Panc1 (cell line): ENCODE data around the gene KRT75. TPM values are rescaled to one million over a fixed set of nuclear protein-coding genes. Genes with fewer than 3 reads are reported as not detected.

Source experiments
- ATAC-seq: fragments of 200-7000 bp; cut with Tn5 transposase; 2 replicates; pipeline ENCODE4 v1.9.1; 2020; ENCODE audit warnings: mild to moderate bottlenecking, moderate library complexity
- BruUV-seq: library from RNA; stranded (reverse); fragments of 400-500 nt; replicated peaks from 2 replicates; lab custom pipeline; 2021; lab: Mats Ljungman, UMichigan
- CTCF ChIA-PET: fragments of 300-600 bp; sonication (Branson Sonifier 250); formaldehyde crosslinking; loops from one replicate; lab custom pipeline; 2022; ENCODE audit warnings: antibody characterized with exemption; lab: Charles Lee
- POLR2A ChIA-PET: fragments of 300-600 bp; sonication (Branson Sonifier 250); formaldehyde crosslinking; loops from one replicate; lab custom pipeline; 2022; ENCODE audit warnings: antibody characterized with exemption; lab: Charles Lee
- DNase-seq: peaks from one replicate; pipeline ENCODE4 v3.0.0-alpha.2; 2010; ENCODE audit warnings: low read depth, low spot score
- H3K27ac ChIP-seq: 2 replicates; pipeline ENCODE4 v1.5.1; 2011; ENCODE audit warnings: mild to moderate bottlenecking, low read length, inconsistent platforms
- H3K27me3 ChIP-seq: fragments of 200-500 bp; sonication (Bioruptor generic); 2 replicates; pipeline ENCODE4 v1.6.0; 2014; ENCODE audit warnings: low read length, inconsistent platforms; ENCODE audit not compliant: control insufficient read depth, insufficient read depth
- H3K36me3 ChIP-seq: fragments of 200-500 bp; sonication (Bioruptor generic); 2 replicates; pipeline ENCODE4 v1.5.1; 2014; ENCODE audit warnings: inconsistent platforms, mild to moderate bottlenecking, low read length, moderate library complexity; ENCODE audit not compliant: control insufficient read depth, insufficient read depth
- H3K4me1 ChIP-seq: 2 replicates; pipeline ENCODE4 v1.5.1; 2011; ENCODE audit warnings: inconsistent platforms, mild to moderate bottlenecking, low read length, moderate library complexity; ENCODE audit not compliant: control insufficient read depth, insufficient read depth
- H3K4me3 ChIP-seq, 2 experiments: 2 replicates each; pipeline ENCODE4 v1.5.1; 2011 to 2012; ENCODE audit warnings: low read depth in 2 of 2, low read length in 2 of 2, mild to moderate bottlenecking in 2 of 2, inconsistent platforms in 1 of 2, moderate library complexity in 1 of 2
- H3K9me3 ChIP-seq: fragments of 200-500 bp; sonication (Bioruptor generic); 2 replicates; pipeline ENCODE4 v1.5.1; 2014; ENCODE audit warnings: low read depth, mild to moderate bottlenecking, inconsistent platforms, low read length, moderate library complexity; ENCODE audit not compliant: control insufficient read depth, insufficient read depth
- POLR2AphosphoS5 ChIP-seq: IDR thresholded peaks from 2 replicates; pipeline ENCODE4 v1.6.1; 2012; ENCODE audit warnings: mild to moderate bottlenecking, low read depth, low read length, moderate library complexity
- SIN3A ChIP-seq: IDR thresholded peaks from 2 replicates; pipeline ENCODE4 v1.6.1; 2012; ENCODE audit warnings: low read depth, mild to moderate bottlenecking, low read length, moderate library complexity, borderline replicate concordance; ENCODE audit not compliant: insufficient read depth
- TCF7L2 ChIP-seq: IDR thresholded peaks from 2 replicates; pipeline ENCODE4 v1.6.1; 2011; ENCODE audit warnings: mild to moderate bottlenecking, low read depth, low read length, inconsistent platforms
- in situ Hi-C: cut with HindIII; loops from 2 replicates; pipeline ENCODE4 v1.10.0; 2016; ENCODE audit warnings: low sequenced_read_pairs, low pct_unique_long_range_greater_than_20kb
- intact Hi-C: fragments of 100-400 bp; cut with micrococcal nuclease; formaldehyde crosslinking; loops from one replicate; pipeline ENCODE4 v1.10.0; 2022; ENCODE audit not compliant: unreplicated experiment
- total RNA-seq: library from RNA; stranded (reverse); gene quantifications from one replicate; pipeline ENCODE4 v1.2.1, GENCODE V29; 2021; ENCODE audit not compliant: unreplicated experiment
- TF ChIP-seq, protein P1 (sequence below): fragments of 450-650 bp; IDR thresholded peaks from 2 replicates; pipeline ENCODE4 v1.5.1; 2017; ENCODE audit warnings: mild to moderate bottlenecking
- TF ChIP-seq, protein P2 (sequence below), 2 experiments: IDR thresholded peaks; 2 replicates each; pipeline ENCODE4 v1.6.1; 2011 to 2012; ENCODE audit warnings: low read depth in 2 of 2, control low read depth in 1 of 2, low read length in 1 of 2, mild to moderate bottlenecking in 1 of 2, moderate library complexity in 1 of 2; ENCODE audit not compliant: insufficient read depth in 1 of 2

The KRT75 gene
- total RNA-seq, 1 experiment from 2014 or later = 0.15 TPM

DNA sequence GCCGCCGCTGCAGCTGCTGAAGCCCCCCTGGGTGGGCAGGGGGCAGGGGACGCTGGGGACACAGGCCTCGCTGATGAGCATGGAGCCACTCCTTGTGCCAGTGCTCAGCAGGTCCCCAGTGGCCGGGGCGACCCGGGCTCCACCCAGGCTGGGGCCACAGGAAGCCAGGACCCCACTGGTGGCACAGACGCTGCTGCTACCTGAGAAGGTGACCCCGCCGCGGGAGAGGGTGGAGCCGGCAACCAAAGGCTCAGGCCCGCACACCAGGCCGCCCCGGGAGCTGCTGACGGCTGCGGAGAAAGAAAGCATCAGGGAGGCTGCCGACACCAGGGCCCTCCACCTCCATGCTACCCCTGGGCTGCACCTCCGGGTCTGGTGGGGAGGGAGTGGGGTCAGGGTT lies 56.1 kb downstream of the KRT75 start:
- ChIA-PET POLR2A (no interaction called here), CTCF (no interaction called here)
- no peak overlapping the region for H3K27ac ChIP-seq
- no peaks in the 10 kb centered on the region for H3K4me1 ChIP-seq
- no peaks in the 10 kb centered on the region for H3K9me3 ChIP-seq
- no peak overlapping the region for H3K4me3 ChIP-seq
- in situ Hi-C loops (no loop called here), intact Hi-C loops (loop anchor here (10.0 kb wide), 1 partner anchor 223 kb away; no protein-coding TSS in a partner anchor)
- TF ChIP-seq POLR2AphosphoS5 (no peak), SIN3A (no peak), TCF7L2 (no peak)
- TF ChIP-seq, protein P1, sequence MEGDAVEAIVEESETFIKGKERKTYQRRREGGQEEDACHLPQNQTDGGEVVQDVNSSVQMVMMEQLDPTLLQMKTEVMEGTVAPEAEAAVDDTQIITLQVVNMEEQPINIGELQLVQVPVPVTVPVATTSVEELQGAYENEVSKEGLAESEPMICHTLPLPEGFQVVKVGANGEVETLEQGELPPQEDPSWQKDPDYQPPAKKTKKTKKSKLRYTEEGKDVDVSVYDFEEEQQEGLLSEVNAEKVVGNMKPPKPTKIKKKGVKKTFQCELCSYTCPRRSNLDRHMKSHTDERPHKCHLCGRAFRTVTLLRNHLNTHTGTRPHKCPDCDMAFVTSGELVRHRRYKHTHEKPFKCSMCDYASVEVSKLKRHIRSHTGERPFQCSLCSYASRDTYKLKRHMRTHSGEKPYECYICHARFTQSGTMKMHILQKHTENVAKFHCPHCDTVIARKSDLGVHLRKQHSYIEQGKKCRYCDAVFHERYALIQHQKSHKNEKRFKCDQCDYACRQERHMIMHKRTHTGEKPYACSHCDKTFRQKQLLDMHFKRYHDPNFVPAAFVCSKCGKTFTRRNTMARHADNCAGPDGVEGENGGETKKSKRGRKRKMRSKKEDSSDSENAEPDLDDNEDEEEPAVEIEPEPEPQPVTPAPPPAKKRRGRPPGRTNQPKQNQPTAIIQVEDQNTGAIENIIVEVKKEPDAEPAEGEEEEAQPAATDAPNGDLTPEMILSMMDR = no peak
- TF ChIP-seq, protein P2, sequence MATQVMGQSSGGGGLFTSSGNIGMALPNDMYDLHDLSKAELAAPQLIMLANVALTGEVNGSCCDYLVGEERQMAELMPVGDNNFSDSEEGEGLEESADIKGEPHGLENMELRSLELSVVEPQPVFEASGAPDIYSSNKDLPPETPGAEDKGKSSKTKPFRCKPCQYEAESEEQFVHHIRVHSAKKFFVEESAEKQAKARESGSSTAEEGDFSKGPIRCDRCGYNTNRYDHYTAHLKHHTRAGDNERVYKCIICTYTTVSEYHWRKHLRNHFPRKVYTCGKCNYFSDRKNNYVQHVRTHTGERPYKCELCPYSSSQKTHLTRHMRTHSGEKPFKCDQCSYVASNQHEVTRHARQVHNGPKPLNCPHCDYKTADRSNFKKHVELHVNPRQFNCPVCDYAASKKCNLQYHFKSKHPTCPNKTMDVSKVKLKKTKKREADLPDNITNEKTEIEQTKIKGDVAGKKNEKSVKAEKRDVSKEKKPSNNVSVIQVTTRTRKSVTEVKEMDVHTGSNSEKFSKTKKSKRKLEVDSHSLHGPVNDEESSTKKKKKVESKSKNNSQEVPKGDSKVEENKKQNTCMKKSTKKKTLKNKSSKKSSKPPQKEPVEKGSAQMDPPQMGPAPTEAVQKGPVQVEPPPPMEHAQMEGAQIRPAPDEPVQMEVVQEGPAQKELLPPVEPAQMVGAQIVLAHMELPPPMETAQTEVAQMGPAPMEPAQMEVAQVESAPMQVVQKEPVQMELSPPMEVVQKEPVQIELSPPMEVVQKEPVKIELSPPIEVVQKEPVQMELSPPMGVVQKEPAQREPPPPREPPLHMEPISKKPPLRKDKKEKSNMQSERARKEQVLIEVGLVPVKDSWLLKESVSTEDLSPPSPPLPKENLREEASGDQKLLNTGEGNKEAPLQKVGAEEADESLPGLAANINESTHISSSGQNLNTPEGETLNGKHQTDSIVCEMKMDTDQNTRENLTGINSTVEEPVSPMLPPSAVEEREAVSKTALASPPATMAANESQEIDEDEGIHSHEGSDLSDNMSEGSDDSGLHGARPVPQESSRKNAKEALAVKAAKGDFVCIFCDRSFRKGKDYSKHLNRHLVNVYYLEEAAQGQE (IDR thresholded peaks at IDR 0.05; ENCODE audit: insufficient read depth in 1 of 2, low read depth in 2 of 2, low read length in 1 of 2) = no peak
- BruUV-seq = no TSS peak
- ATAC-seq (no peak), DNase-seq (no peak)
- no peaks in the 10 kb centered on the region; the same call in 1 of the 2 replicates for H3K27me3 ChIP-seq
- H3K36me3 ChIP-seq = no peaks in the 10 kb centered on the region

DNA sequence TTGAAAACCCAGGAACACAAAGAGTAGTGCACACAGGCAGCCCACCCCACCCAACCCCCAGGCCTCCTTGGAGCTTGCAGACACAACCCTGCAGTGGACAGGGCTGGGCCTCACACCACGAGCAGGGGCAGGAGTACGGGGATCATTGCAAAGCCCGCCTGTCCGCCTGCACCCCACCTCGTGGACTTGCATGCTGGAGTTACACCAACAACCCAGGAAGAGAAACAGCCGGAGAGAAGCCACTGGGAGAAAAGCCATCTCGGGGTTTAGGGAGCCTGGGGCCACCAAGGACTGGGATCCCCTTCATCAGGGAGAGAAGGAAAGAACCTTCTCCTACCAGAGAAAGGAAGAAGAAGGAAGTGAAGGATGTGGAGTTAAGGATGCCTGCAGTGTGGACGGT lies 56.9 kb downstream of the KRT75 start:
- CTCF ChIA-PET = no interaction called here
- POLR2A ChIA-PET = no interaction called here
- Histone ChIP-seq H3K36me3 (no peaks in the 10 kb centered on the region), H3K27me3 (no peaks in the 10 kb centered on the region), H3K4me1 (no peaks in the 10 kb centered on the region), H3K4me3 (no peak overlapping the region), H3K27ac (no peak overlapping the region), H3K9me3 (no peaks in the 10 kb centered on the region)
- ATAC-seq (no peak), DNase-seq (no peak)
- BruUV-seq = no TSS peak
- in situ Hi-C loops (no loop called here), intact Hi-C loops (loop anchor here (10.0 kb wide), 1 partner anchor 222 kb away; no protein-coding TSS in a partner anchor)
- TF ChIP-seq POLR2AphosphoS5 = no peak
- no peak for TF ChIP-seq TCF7L2
- TF ChIP-seq, protein P1 = no peak
- TF ChIP-seq SIN3A = no peak
- TF ChIP-seq, protein P2 (IDR thresholded peaks at IDR 0.05; ENCODE audit: insufficient read depth in 1 of 2, low read depth in 2 of 2, low read length in 1 of 2) = no peak

Other genes with a start within 250 kb of the KRT75 start
- gene KRT80, start 242.4 kb downstream of the KRT75 start, total RNA-seq = 51.5 TPM
- gene KRT7, start 201.1 kb downstream of the KRT75 start, total RNA-seq = 16.8 TPM
- 1.1 TPM for gene KRT86, start 159.7 kb downstream of the KRT75 start, total RNA-seq
- gene KRT81, start 142.8 kb downstream of the KRT75 start, total RNA-seq = 0.90 TPM
- 0.28 TPM for gene KRT83, start 113.0 kb downstream of the KRT75 start, total RNA-seq
- not detected for gene KRT85, start 66.9 kb downstream of the KRT75 start, total RNA-seq
- not detected for gene KRT84, start 48.7 kb downstream of the KRT75 start, total RNA-seq
- gene KRT82, start 28.0 kb downstream of the KRT75 start, total RNA-seq = not detected
- gene KRT6B, start 17.8 kb upstream of the KRT75 start, total RNA-seq = not detected
- not detected for gene KRT6C, start 39.4 kb upstream of the KRT75 start, total RNA-seq
- not detected for gene KRT6A, start 58.9 kb upstream of the KRT75 start, total RNA-seq
- gene KRT5, start 86.0 kb upstream of the KRT75 start, total RNA-seq = not detected
- gene KRT71, start 118.8 kb upstream of the KRT75 start, total RNA-seq = not detected
- not detected for gene KRT74, start 139.5 kb upstream of the KRT75 start, total RNA-seq
- not detected for gene KRT72, start 167.1 kb upstream of the KRT75 start, total RNA-seq
- gene KRT73, start 184.2 kb upstream of the KRT75 start, total RNA-seq = not detected
- 0.33 TPM for gene KRT2, start 217.8 kb upstream of the KRT75 start, total RNA-seq
- not detected for gene KRT1, start 246.0 kb upstream of the KRT75 start, total RNA-seq